ENCODE results near the gene FRMPD2.

The FRMPD2 gene

DNA sequence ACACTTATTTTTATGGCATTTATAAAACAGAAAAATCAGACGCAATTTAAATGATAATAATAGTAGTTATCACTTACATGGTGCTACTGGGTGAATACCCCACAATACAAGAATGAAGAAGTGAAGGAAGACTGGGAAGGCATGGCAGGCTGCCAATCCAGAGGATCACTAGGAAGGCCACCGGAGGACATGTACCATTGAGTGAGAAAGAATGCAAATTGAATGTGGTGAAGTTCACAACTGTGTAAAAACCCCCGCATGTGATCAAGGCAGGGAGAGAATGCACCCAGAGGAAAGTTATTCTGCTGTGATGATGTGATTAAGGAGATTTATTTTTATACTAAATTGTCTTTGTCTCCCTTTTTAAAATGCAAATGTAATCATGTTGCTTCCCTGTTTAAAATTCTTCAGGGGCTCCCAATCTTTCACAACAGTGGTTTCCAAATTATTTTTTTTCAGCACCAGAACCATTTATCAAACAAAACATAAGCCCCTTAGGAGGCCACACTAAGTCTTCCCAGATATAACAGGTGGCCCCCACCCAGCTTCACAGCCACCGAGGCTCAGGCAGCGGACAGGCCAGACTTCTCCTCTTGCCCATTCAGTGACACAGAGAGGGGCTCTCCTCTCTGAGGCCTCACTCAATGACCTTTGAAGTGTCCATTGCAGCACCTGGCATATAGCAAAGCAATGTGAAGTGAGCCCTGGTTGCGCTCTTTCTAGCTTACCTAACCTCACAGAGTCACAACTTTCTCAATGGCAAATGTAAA lies 59.6 kb downstream of the FRMPD2 start:
- POLR2A ChIA-PET (ENCODE audit: low non-redundant PET), result no interaction called here

DNA sequence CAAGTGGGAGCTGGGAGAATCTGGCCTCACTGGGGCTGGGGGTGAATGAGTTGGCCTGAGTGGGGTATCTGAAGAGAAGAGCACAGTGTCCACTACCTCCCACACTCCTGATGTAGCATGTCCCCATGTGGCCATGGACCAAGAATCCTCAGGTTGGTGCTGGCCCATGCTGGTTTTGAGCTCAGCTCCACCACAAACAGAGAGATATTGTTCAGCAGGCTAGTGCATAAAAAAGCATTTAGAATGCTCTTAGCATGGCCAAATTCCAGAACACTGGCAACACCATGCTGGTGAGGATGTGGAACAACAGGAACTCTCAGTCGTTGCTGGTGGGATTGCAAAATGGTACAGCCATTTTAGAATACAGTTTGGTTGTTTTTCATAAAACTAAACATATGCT lies 61.4 kb downstream of the FRMPD2 start:
- POLR2A ChIA-PET (ENCODE audit: low non-redundant PET), result no interaction called here
- no peak overlapping the region for H3K27ac ChIP-seq
- TF ChIP-seq, protein P1, sequence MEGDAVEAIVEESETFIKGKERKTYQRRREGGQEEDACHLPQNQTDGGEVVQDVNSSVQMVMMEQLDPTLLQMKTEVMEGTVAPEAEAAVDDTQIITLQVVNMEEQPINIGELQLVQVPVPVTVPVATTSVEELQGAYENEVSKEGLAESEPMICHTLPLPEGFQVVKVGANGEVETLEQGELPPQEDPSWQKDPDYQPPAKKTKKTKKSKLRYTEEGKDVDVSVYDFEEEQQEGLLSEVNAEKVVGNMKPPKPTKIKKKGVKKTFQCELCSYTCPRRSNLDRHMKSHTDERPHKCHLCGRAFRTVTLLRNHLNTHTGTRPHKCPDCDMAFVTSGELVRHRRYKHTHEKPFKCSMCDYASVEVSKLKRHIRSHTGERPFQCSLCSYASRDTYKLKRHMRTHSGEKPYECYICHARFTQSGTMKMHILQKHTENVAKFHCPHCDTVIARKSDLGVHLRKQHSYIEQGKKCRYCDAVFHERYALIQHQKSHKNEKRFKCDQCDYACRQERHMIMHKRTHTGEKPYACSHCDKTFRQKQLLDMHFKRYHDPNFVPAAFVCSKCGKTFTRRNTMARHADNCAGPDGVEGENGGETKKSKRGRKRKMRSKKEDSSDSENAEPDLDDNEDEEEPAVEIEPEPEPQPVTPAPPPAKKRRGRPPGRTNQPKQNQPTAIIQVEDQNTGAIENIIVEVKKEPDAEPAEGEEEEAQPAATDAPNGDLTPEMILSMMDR (conservative IDR thresholded peaks at IDR 0.05; ENCODE audit: low read depth), result no peak
- CTCF ChIA-PET, result interaction anchor here (0.5 to 0.6 kb wide), 2 partner anchors 28 to 258 kb away, joined by 3 read pairs; no protein-coding TSS in a partner anchor
- DNase-seq (ENCODE audit: low spot score), result no peak

More for the DNA sequence above, 59.6 kb downstream of the FRMPD2 start:
- H3K27ac ChIP-seq, result no peak overlapping the region
- no peak for DNase-seq (ENCODE audit: low spot score)
- TF ChIP-seq, protein P1 (conservative IDR thresholded peaks at IDR 0.05; ENCODE audit: low read depth), result no peak
- CTCF ChIA-PET, result interaction anchor here (0.6 to 3.1 kb wide), 5 partner anchors 10 to 78 kb away, joined by 3 to 12 read pairs (median 3); no protein-coding TSS in a partner anchor

DNA sequence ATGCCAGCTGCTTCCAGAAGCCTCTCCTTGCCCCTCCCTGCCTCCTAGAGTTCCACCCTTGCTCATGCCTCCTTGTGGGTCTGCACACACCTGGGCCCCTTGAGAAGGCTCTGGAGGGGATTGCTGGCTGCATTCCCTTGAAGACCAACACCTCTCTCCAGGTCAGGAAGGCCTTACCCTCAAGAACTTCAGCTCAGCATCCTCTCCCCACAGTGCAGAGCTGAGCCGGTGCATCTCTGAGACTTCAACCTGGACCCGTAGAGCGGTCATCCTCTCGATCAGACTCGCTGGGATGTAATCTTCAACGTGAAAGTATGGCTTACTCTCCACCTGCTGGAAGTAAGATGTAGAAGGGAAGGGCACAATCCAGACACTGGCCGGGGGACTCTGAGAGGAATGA lies 62.7 kb downstream of the FRMPD2 start:
- ChIA-PET POLR2A (ENCODE audit: low non-redundant PET) (no interaction called here), CTCF (no interaction called here)

DNA sequence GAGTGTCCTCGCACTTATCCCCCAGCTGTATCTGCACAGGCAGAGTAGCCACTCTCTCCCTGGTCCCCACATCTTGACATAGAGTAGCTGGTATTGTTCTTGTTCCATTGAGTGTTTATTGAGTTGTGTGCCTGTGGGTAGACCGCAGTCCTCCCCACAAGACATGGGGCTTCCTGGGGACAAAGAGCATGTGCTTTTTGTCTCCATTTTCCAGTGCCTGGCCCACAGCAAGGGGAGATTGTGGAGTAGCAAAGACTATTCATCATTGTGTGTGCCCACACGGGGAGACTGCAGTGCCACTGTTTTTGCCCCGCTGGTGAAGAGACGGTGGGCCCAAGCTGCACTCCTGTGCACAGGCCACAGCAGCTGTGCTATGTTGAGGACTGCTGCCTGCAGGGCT lies 63.5 kb downstream of the FRMPD2 start:
- H3K27ac ChIP-seq, result no peak overlapping the region
- ChIA-PET CTCF (no interaction called here), POLR2A (ENCODE audit: low non-redundant PET) (no interaction called here)
- TF ChIP-seq, protein P1 (conservative IDR thresholded peaks at IDR 0.05; ENCODE audit: low read depth), result no peak
- DNase-seq (ENCODE audit: low spot score), result no peak

More for the DNA sequence above, 62.7 kb downstream of the FRMPD2 start:
- DNase-seq (ENCODE audit: low spot score), result no peak
- no peak overlapping the region for H3K27ac ChIP-seq
- TF ChIP-seq, protein P1 (conservative IDR thresholded peaks at IDR 0.05; ENCODE audit: low read depth), result no peak

DNA sequence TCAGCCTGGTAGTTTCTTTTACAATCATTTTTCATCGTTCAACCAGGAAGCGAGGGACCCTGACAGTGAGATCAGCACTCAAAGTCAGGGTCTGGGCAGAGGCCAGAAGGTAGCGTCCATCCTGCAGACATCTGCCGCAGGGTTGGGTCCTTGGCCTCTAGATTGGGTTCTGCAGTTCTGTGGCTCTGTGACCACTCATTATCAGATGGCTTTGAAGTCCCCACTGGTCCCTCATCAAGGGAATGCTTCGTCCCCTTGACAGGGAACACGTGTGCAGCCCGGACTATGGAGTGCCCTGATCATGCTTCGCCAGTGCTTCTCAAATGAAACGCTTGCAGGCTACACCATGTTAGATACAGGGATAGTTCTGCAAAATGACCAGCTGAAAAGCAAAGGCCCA lies 64.1 kb downstream of the FRMPD2 start:
- POLR2A ChIA-PET (ENCODE audit: low non-redundant PET), result no interaction called here
- CTCF ChIA-PET, result interaction anchor here (1.0 kb wide), 1 partner anchor 79 kb away, joined by 3 read pairs; no protein-coding TSS in a partner anchor
- DNase-seq (ENCODE audit: low spot score), result no peak
- H3K27ac ChIP-seq, result no peak overlapping the region
- TF ChIP-seq, protein P1 (conservative IDR thresholded peaks at IDR 0.05; ENCODE audit: low read depth), result no peak

DNA sequence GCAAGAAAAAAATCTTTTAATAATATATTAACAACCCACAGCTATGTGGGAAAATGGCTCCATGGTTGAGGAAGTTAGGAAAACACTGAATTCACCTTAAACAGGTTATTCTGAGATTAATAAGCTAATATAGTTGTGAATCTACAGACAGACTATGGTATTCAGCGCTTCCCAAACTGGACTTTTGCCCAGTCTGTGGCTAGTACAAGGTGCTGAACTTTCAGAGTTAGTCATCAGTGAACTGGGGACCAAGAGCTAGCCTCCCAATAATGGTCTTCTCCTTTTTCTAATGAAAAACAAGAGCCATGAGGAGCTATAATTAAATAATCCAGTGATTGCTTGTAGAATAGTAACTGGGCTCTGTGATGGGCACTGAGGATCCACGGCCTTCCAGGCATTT lies 65.3 kb downstream of the FRMPD2 start:
- CTCF ChIA-PET, result interaction anchor here (0.6 to 1.0 kb wide), 2 partner anchors 81 to 449 kb away, joined by 3 read pairs; no protein-coding TSS in a partner anchor
- TF ChIP-seq, protein P1 (conservative IDR thresholded peaks at IDR 0.05; ENCODE audit: low read depth), result no peak
- POLR2A ChIA-PET (ENCODE audit: low non-redundant PET), result no interaction called here
- H3K27ac ChIP-seq, result no peak overlapping the region
- DNase-seq (ENCODE audit: low spot score), result no peak

Data from RWPE1 (cell line).